T follicular helper cell (primary cell): ENCODE measurements around the gene MOK.
A peak's percentile ranks its signal among the peaks of the same experiment; 100 is the strongest.
"Not testable (repeated sequence)": the region's sequence is repeated elsewhere in the genome, so short reads cannot be mapped to it uniquely, and the experiment has no call there.

Experiments used
- DNase-seq: peaks from one replicate; pipeline ENCODE4 v3.0.0-alpha.2; 2020; ENCODE audit warnings: low read depth
- total RNA-seq, 2 experiments: gene quantifications; one replicate each; lab custom pipeline; 2026; lab: John Stamatoyannopoulos, UW

Gene MOK
- 2.6 to 4.1 reads per million in 2 experiments for total RNA-seq

DNA sequence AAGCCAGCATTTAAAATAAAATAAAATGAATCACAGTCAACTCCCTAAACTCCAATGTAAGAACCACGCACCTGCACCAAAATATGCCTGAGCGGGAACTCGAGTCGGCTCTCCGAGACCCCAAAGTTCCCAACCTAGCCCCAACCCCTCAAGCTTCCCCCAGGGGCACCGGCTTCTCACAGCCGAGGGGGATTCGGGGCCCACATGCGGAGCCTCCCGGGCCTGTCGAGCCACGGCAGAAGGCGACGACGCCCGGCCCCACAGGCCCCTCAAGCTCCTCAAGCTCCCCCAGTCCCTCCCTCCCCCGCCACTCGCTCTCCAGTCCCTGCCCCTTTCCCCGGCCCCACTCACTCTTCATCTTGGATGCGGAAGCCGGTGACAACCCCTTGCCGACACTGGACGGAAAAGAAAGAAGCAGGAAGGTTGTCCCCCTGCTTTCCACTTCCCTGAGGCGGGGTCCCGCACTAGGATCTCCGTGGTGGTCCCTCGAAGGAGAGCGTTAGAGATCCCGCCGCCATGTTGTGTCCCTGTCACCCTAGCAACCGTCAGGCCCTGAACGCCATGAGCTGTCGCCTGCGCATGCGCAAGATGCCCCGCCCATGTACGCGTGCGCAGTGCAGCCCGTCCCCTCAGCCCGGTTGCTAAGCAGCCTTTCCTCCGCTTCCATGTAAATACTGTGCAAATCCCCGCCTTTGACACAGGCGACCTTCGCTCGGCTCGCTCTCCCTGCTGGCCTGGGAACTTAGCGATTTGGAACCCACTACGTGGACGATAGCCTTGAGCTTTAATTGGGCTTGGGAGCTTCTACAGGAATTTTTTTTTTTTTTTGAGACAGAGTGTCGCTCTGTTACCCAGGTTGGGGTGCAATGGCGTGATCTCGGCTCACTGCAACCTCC, at the start of gene MOK:
Gene MOK, minus strand, starts transcription at position 554 of the 896 bp plus-strand sequence. Its CDS starts 196 bp downstream, at position 358.
- DNase-seq: peak; percentile 95

DNA sequence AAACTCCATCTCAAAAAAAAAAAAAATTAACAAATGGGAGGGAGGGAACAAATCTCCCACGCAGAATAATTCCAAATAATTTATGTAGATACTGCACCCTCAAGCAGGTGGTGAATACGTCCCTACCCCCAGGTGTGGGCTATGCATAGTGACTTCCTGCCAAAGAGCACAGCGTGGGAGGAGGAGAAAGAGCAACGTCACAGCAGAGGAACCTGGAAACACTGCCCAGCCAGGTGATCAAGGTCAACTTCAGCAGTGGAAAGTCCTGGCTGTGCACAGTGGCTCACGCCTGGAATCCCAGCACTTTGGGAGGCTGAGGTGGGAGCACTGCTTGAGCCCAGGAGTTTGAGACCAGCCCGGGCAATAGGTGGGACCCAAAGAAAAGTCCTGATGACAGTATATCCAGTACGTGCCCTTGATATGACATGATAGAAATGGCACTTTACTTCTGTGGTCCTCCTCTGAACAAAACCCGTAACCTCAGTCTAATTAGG, 48.2 kb upstream of the MOK start:
- DNase-seq: no peak

DNA sequence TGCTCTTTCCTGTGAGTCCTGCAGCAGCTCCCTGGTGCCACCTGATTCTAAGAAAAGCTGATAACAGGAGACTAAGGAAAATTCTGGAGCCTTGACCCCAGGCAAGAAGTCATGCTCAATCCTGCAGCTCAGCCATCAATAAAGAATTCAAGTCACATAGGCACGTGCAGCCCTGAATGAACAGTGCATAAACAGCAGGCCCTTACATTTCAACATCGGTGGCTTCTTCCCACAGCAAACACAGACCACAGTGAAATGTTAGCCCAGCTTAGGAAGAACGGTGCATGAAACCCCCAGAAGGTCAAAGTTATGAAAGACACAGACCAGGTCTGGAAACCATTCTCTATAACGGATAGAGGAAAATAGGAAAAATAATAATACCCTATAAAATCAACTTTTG, 47.2 kb upstream of the MOK start:
- no peak for DNase-seq

DNA sequence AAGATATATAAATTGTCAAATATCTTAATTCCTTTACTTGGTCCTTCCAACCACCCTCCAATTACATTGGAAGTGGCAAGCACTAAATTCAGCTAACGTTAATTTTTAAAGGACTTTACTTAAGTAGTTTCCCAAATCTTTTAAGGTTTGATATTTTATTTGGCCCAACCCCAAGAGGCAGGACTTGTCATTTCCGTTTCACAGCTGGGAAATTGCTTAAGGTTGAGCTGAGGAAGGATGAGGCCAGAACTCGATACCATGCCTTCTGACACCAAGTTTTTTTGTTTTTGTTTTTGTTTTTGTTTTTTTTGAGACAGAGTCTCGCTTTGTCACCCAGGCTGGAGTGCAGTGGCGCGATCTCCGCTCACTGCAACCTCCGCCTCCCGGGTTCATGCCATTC, 46.6 kb upstream of the MOK start:
- not testable (repeated sequence) for DNase-seq

DNA sequence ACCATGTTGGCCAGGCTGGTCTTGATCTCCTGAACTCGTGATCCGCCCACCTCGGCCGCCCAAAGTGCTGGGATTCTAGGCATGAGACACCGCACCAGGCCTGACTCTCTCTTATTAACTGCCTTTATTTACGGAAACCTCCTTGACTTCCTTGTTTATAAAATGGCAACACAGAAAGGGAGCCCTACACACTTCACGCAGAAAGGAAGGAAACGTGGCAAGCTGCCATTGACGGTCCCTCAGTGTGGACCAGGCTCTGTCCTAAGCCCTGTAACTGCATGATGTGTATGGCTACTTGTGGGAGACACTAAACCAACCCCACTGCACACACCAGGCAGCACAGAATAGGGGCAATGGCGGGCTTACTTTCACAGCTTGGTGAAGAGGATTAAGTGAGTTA, 46.1 kb upstream of the MOK start:
- no peak for DNase-seq

DNA sequence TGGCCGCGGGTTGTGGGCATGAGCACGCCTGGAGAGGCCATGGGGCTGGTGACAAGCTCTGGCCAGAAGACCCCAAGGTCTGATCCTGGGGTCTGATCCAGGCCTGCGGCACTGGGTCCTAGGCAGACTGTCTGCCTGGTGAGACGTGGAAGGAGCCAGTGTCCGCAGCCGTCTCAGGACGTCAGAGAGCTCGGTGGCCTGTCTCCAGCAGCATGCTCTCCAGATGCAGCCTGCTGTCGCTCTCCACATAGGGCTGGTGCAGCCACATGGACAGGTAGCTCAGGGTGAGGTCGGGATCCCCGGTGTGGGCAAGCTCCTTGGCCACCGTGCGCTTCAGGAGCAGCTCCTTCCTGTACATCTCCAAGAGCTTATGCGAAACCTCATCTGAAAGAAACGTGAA, 43.4 kb upstream of the MOK start:
- DNase-seq: no peak

GRCh38 chr14:102346645-102347044, 41.7 kb upstream of the MOK start:
- no peak for DNase-seq

DNA sequence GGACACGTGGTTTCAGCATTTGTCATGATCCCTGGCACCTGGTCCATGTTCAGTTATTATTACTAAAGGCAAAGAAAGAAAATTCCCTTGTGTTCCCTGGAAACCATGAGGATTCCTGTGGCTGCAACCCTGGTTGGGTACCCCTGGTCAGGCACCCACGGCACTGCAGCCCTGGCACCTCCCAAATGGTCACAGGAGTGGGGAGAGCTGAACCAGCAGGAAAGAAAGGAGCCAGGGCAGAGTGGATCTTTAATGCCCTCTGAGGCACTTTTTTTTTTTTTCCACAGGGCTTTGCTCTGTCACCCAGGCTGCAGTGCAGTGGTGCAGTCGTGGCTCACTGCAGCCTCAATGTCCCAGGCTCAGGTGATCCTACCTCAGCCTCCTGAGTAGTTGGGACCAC, 40.3 kb upstream of the MOK start:
- DNase-seq: no peak

- no peak for DNase-seq
Observed at GRCh38 chr14:102344485-102344884, 39.5 kb upstream of the MOK start.

DNA sequence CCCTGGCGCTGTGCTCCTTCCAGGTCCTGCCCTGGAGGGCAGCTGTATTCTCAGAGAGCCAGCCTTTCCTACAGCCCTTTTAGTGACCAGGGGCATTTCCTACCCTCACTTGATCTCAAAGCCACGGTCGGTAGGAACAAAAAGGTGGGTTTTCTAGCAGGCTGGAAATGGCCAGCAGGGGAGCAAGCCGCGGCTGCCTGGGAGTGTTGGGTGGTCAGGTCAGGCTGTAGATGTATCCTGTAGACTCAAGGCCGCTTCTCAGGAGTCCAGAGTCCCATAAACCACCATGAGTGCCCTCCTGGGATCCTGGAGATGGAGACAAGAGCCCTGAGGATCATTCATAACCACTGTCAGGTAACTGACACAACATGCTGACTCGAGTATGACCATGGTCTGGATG, 39.1 kb upstream of the MOK start:
- DNase-seq: no peak

GRCh38 chr14:102342238-102342637, 37.3 kb upstream of the MOK start:
- no peak for DNase-seq

- no peak for DNase-seq
Observed at GRCh38 chr14:102341566-102341965, 36.6 kb upstream of the MOK start.

GRCh38 chr14:102338724-102339123, 33.8 kb upstream of the MOK start:
- DNase-seq: no peak

DNA sequence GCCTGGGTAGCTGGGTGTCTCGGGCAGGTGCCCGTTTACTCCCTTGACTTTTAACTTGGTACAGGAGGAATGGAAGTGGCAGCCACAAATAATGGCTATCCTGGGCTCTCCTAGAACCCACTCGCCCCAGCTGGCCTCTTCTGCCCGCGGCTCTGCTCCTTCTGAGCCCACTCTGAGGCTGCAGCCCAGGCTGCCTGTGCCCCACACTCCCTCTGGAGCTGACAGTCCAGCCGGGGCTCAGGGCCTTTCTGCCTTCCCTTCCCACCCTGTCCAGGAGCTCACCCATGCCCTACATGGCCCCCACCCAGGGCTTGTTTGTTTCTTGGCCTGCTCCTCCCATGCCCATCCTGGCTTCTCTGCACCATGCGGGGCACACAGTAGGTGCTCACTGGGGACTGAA, 30.2 kb upstream of the MOK start:
- no peak for DNase-seq

DNA sequence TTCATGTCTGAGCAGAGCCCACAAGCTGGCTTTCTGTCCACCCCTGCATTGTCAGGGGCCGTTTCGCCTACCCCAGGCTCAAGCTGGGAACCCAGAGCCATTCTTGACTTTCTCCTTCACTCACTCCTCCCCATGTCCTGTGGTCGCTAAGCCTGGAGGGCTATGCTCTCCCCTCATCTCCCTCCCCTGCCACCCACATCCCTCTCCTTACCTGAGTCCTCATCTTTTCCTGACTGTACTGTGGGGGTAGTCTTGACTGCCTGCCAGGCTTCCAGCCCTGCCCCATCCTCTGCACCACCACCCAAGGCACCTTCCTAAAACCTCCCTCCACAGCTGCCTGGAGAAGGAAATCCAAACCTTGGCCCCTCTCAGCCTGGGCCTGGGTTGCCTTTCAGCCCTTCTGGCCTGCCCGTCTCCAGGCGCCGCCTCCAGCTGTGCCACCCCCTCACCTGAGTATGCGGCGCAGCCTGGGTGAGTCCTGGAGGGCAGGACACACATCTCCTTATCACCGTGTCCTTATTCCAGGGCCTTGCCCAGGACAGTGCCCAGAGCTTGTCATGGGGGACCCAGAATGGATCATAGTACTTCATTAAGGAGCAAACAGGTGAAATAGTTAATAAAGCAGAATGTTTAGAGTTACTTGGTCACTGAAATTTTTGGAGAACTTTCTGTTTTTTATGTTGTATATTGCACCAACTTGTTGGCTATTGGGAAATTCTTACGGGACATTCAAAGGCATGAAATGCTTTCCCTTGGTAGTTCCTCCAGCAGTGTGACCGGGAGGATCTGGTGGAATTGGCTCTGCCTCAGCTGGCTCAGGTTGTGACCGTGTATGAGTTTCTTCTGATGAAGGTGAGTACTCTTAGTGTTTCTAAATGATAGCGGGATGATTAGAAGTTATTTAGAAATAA, 29.1 kb upstream of the MOK start:
- no peak for DNase-seq

GRCh38 chr14:102333390-102333789, 28.4 kb upstream of the MOK start:
- no peak for DNase-seq

- no peak for DNase-seq
Observed at GRCh38 chr14:102330806-102331205, 25.8 kb upstream of the MOK start.

GRCh38 chr14:102329381-102329780, 24.4 kb upstream of the MOK start:
- DNase-seq: not testable (repeated sequence)

- no peak for DNase-seq
Observed at GRCh38 chr14:102326583-102326982, 21.6 kb upstream of the MOK start.

DNA sequence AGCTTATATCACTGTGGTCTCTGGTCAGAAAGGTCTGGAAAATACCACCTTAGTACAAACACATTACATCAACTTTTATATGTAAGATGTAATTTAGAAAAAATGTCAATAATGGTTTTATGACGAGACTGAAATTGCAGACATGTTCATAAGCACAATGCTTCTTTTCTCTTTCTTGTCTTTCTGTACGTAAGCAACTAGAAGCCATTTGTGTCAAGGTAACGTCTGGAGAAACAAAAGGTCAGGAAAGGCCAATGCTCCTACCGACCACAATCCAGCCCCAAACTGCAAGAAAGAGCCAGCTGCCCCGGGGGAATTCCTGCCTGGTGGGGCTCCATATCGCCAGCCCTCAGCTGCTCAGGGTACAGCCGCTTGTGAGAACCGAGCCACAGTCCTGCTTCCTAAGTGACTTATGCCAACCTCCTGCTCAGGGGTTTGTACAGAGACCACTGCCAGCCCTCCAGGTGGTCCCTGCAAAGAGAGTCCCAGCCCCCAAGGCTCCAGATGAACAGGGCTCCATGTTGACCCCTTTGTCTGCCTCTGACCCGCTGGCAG, 20.9 kb upstream of the MOK start:
- DNase-seq: no peak

DNA sequence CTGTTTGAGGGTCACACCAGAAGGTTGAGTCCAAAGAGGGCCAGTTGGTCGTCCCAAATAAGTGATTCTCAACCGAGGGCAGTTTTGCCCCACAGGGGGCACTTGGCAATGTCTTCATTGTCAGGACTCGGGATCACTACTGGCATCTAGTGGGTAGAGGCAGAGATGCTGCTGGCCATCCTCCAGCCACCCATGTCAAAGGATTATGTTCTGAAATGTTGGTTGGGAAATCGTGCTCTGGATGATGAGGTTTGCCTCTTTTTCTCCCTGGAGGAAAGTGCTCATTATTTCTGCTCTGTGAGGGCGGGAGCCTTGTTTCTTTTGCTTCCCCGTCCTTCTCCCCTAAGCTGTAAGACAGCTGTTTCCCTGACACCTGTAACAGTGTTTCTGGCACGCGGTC, 18.1 kb upstream of the MOK start:
- no peak for DNase-seq
